ENCODE data around the gene EAF1.
"Not testable (repeated sequence)": the region's sequence is repeated elsewhere in the genome, so short reads cannot be mapped to it uniquely, and the experiment has no call there.

The EAF1 gene

GRCh38 chr3:15453501-15453900 lies 26.1 kb downstream of the EAF1 start:
- DNase-seq = no peak

DNA sequence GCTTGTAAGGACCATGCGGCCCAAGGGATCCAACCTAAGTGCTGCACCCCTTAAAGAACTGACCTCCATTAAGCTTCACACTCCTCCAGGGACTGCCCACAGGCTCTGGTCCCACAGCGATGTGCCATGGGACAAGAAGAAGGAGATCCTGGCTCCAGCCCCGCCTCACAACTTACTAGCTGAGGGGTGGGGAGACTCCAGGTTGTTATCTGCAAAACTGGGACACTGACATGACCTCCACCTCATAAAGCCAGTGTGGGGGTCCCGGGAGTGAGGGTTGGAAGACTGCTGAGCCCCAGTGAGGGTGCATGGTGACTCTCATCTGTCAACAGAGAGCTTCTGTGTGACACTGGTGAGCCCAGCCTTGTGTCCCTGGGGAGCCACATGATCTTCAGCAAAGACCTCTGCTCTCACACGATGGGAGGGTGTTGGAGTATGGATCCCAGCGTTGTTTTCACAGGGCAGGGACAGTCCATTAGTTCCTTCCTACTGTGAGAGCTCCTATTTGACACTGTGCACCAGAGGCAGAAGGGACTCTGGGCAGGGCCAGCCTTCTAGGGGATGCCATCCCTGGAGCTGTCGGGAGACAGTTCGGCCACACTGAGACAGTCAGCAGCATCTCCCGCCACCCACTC lies 26.7 kb downstream of the EAF1 start:
- DNase-seq = no peak

GRCh38 chr3:15454965-15455364 lies 27.6 kb downstream of the EAF1 start:
- DNase-seq = no peak

GRCh38 chr3:15455756-15456155 lies 28.4 kb downstream of the EAF1 start:
- DNase-seq = no peak

DNA sequence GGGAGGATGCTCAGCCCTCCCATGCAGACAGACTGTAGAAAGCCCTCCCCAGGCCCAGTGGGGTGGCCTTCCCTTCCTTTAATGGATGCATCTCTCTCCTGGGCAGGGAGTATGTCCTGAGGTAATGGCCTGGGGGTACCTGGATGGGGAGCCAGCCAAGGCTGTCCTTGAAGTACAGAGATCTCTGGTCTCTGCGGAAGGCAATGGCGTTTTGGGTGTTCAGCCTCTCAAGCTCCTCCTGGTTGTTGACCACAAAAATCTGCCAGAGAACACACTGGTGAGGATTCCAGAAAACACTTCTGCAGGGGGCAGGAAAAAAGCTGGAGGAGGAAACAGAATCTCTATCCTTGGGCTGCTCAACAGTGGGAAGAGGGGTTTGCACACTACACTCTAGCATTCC lies 28.9 kb downstream of the EAF1 start:
- DNase-seq = no peak

- DNase-seq = not testable (repeated sequence)
These were observed 29.5 kb downstream of the EAF1 start for GRCh38 chr3:15456915-15457314.

- no peak for DNase-seq
These were observed 30.9 kb downstream of the EAF1 start for GRCh38 chr3:15458212-15458780.

GRCh38 chr3:15460891-15461531 lies 33.6 kb downstream of the EAF1 start:
- DNase-seq = no peak

DNA sequence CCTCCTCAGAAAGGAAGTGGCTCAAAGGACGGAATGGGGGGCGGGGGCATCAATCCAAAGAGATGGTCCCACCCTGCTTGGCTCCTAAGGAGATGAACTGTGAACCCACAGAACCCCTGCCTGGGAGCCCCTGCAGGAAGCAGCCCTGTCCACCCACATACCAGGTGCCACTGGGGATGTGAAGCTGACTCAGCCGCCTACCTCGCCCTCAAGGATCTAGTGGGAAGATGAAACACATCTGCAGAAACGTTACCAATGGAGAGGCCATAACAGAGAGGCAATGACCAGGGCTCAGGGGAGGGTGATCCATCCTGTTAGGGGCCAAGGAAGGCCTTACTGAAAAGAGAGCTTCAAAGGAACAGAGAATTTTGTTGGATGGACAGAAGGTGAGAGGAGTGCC lies 35.1 kb downstream of the EAF1 start:
- no peak for DNase-seq

GRCh38 chr3:15465876-15466585 lies 38.6 kb downstream of the EAF1 start:
- DNase-seq = no peak

DNA sequence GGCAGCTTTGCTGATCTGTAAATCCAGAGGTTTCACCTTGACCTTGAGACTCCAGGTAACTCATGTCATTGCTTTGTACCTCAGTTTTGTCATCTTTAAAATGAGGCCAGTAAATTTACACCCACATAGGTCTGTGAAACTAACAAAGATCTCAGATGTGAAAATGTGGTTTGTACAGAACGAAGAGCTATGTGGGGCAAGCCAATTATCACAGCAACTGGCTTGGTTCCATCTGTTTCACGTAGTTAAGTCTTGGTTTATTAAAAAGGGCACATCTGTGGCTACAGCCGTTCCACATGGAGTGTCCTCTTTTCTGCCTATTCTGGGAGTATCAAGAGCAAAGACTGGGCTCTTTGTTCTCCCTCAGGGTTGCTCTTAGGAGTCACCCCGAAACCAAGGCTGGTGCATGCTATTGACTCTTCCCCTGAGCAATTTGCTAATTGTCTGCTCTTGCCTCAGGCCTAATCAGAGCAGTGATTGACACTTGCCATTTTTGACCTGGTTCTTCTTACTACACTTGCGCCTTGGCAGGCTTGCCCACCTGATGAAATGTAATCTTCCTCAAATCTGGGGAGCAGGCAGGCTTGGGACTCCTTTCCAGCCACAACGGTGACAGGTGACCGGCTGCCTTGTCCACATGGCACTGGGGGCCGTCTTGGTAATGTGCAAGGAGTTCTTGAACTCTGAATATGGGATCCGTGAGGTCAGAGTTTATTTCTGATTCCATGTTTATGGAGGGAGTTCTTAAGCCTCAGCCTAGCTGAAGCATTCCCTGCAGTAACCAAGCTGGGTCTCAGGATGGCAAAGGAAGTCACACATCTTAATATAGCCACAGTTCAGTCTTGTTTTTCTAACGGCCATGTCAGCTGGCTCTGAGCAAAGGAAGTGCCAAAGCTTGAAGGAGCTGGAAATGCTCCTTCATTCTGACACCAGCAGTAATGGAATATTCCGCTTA lies 40.1 kb downstream of the EAF1 start:
- no peak for DNase-seq

- no peak for DNase-seq
These were observed 42.9 kb downstream of the EAF1 start for GRCh38 chr3:15470261-15470660.

- no peak for DNase-seq
These were observed 43.5 kb downstream of the EAF1 start for GRCh38 chr3:15470849-15471248.

DNA sequence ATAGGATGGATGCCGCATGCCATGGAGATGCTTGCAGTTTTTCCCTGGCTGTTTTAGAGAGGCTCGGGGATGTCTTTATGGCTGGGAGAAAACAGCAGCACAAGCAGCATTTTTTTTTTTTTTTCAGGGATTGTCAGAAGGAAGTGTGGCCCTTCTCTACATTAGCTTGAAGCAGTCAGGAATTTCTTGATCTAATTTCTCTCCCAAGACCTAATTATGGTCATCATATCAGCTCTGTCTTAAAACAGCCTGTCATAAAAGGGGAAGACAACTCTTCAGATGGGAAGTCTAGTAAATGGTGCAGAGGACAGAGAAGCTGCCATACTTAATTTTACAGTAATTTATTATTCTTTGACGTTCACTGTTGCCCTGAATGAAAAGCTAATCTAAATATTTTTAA lies 44.5 kb downstream of the EAF1 start:
- DNase-seq = no peak

DNA sequence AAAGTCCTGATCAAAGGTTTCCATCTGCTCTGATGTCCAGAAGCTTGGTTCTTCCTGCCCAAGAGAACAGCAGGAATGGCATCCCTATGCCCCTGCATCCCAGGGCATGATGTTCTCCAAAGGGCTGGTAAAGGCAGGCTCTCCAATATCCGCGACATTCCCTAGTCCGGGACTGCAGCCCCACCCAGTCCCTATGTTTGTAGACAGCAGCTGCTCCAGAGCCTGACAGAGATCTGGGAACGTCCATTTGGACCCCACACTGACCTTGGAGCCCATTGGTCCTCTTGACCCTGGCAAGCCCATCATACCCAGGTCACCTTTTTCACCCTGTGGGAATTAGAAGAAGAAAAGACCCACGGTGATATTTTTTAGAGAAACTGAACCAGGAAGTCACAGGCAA lies 47.8 kb downstream of the EAF1 start:
- no peak for DNase-seq

GRCh38 chr3:15476378-15476777 lies 49.0 kb downstream of the EAF1 start:
- no peak for DNase-seq

DNA sequence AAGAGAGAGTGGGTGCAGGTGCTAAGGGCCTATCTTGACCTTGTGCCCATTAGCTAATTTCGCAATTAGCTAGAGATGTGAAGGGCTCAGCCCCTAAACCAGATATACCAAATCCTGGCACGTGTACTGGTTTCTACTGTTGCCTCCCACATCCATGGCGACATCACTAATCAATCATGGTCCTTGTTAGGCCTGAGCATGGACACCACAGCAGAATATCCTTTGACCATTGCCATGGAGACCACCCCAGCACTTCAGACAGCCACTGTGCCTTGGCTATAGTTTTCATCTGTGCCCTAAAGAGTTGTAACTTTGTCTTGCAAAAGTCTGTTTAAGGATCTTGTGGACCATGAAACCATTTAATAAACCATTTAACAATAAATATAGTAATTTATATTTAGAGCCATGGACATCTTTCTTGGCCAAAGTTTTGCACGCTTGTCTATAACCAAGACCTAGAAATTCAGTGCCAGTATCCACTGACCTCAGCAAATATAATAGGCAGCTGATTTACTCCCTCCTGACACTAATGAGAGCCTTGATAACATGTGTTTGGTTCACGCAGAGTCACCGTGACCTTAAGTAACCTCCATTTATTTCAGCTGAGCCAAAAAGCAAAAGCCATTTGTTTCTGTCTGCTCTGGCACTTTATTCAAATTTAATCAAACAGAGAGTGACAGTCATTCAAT lies 50.7 kb downstream of the EAF1 start:
- DNase-seq = no peak

DNA sequence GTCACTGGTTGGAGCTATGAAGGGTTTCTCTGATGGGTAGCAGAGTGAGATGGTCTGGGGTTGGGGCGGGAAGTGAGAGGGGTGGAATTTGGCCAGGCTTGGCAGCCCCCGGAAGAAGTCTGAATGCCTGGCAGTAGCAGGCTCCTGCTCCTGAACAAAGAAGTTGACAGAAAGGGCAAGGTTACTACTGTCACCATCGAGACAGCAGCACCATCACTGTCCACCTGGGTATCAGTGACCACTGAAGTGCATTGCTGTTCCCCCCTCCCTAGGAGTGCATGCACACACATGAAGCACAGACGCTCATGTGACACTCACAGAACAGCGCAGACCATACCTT lies 51.2 kb downstream of the EAF1 start:
- no peak for DNase-seq

- DNase-seq = no peak
These were observed 52.2 kb downstream of the EAF1 start for GRCh38 chr3:15479400-15480224.

DNA sequence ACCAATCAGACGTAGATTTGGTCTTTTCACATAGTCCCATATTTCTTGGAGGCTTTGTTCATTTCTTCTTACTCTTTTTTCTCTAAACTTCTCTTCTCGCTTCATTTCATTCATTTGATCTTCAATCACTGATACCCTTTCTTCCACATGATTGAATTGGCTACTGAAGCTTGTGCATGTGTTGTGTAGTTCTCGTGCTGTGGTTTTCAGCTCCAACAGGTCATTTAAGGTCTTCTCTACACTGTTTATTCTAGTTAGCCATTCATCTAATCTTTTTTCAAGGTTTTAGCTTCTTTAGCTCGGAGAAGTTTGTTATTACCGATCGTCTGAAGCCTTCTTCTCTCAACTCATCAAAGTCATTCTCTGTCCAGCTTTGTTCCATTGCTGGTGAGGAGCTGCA lies 57.2 kb downstream of the EAF1 start:
- DNase-seq = not testable (repeated sequence)

DNA sequence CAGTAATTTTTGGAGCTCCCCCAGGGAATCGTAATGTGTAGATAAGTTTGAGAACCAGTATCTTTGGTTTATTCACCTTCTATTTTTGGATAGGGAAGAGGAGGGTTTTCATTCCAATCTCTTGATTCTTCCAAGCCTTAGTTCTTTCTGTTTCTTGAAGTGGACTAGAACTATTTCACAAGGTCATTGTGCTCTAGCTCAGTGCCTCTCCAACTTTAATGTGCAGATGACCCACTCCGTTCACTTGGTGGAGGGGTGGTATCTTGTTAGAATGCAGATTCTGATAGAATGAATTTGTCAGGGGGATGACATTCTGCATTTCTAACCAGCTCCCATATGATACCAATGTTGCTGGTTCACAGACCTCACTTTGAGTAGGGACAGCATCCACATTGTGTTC lies 58.6 kb downstream of the EAF1 start:
- DNase-seq = no peak
